ENCODE results near the gene KDM3B. TPM values are rescaled to one million over a fixed set of nuclear protein-coding genes. Genes with fewer than 3 reads are reported as not detected.
A peak's percentile ranks its signal among the peaks of the same experiment; 100 is the strongest.
"Not testable (repeated sequence)": the region's sequence is repeated elsewhere in the genome, so short reads cannot be mapped to it uniquely, and the experiment has no call there.

Gene KDM3B
- total RNA-seq, result 44.5 and 79.7 TPM in 2 replicates

- peak; percentile 44 for DNase-seq (ENCODE audit: low read depth)
These were observed at the start of gene KDM3B for GRCh38 chr5:138352071-138352721. KDM3B (plus strand) TSS chr5:138352685; CDS start chr5:138352796, 111 bp downstream.

- DNase-seq (ENCODE audit: low read depth), result peak; percentile 15
These were observed 49.1 kb upstream of the KDM3B start for GRCh38 chr5:138303372-138303771.

- no peak for DNase-seq (ENCODE audit: low read depth)
These were observed 46.7 kb upstream of the KDM3B start for GRCh38 chr5:138305797-138306196.

- DNase-seq (ENCODE audit: low read depth), result no peak
These were observed 36.7 kb upstream of the KDM3B start for GRCh38 chr5:138315751-138316278.

- DNase-seq (ENCODE audit: low read depth), result no peak
These were observed 36.1 kb upstream of the KDM3B start for GRCh38 chr5:138316355-138316754.

GRCh38 chr5:138318211-138318610 is 34.3 kb upstream of the KDM3B start:
- DNase-seq (ENCODE audit: low read depth), result not testable (repeated sequence)

GRCh38 chr5:138330813-138331448 is 21.6 kb upstream of the KDM3B start:
- peak; percentile 26 for DNase-seq (ENCODE audit: low read depth)

GRCh38 chr5:138331449-138332368 is 20.8 kb upstream of the KDM3B start, which contains the start of gene CDC25C:
CDC25C (minus strand) TSS chr5:138331804; CDS start chr5:138331180, 624 bp downstream.
- DNase-seq (ENCODE audit: low read depth), result peak; percentile 98

GRCh38 chr5:138334867-138335447 is 17.5 kb upstream of the KDM3B start:
- DNase-seq (ENCODE audit: low read depth), result no peak

GRCh38 chr5:138336952-138337684 is 15.4 kb upstream of the KDM3B start:
- peak; percentile 56 for DNase-seq (ENCODE audit: low read depth)

- peak; percentile 69 for DNase-seq (ENCODE audit: low read depth)
These were observed 14.6 kb upstream of the KDM3B start, which contains the start of gene FAM53C for GRCh38 chr5:138337685-138338410. FAM53C (plus strand) TSS chr5:138338266; CDS start chr5:138341336, 3,070 bp downstream.

- DNase-seq (ENCODE audit: low read depth), result no peak
These were observed 13.9 kb upstream of the KDM3B start for GRCh38 chr5:138338411-138339090.

- no peak for DNase-seq (ENCODE audit: low read depth)
These were observed 13.4 kb upstream of the KDM3B start for GRCh38 chr5:138339091-138339456.

GRCh38 chr5:138339464-138339863 is 13.0 kb upstream of the KDM3B start:
- DNase-seq (ENCODE audit: low read depth), result no peak

GRCh38 chr5:138340008-138340407 is 12.5 kb upstream of the KDM3B start:
- no peak for DNase-seq (ENCODE audit: low read depth)

GRCh38 chr5:138344887-138345622 is 7.4 kb upstream of the KDM3B start:
- no peak for DNase-seq (ENCODE audit: low read depth)

- DNase-seq (ENCODE audit: low read depth), result no peak
These were observed 5.6 kb upstream of the KDM3B start for GRCh38 chr5:138346889-138347288.

GRCh38 chr5:138349852-138350562 is 2.5 kb upstream of the KDM3B start:
- no peak for DNase-seq (ENCODE audit: low read depth)
